ENCODE measurements around the gene CASD1. TPM values are rescaled to one million over a fixed set of nuclear protein-coding genes. Genes with fewer than 3 reads are reported as not detected.

The CASD1 gene
- total and polyA plus RNA-seq, 3 donors from 2014 or later: 20.5 to 47.4 (median 47.1) TPM

- intact Hi-C loops (cut with DNase I; ENCODE audit: low total_unique reads): no loop called here
- no peaks in the 10 kb centered on the region for H3K4me1 ChIP-seq
- no peaks in the 10 kb centered on the region for H3K36me3 ChIP-seq (ENCODE audit: low read depth, missing control alignments)
- no peaks in the 10 kb centered on the region for H3K9me3 ChIP-seq
- no peak overlapping the region for H3K27ac ChIP-seq
- TF ChIP-seq CTCF (IDR thresholded peaks at IDR 0.05): no peak
- TF ChIP-seq POLR2A (IDR thresholded peaks at IDR 0.05): no peak
- H3K4me3 ChIP-seq: no peak overlapping the region
- DNase-seq: no peak
- WGBS, 2 donors: 85 to 97% methylated on average over 2 of the region's 2 CpGs
- H3K27me3 ChIP-seq: no peaks in the 10 kb centered on the region
Measured at GRCh38 chr7:94483843-94484242, 25.8 kb upstream of the CASD1 start.

- DNase-seq: no peak
- Histone ChIP-seq H3K9me3 (no peaks in the 10 kb centered on the region), H3K27ac (no peak overlapping the region), H3K36me3 (ENCODE audit: low read depth, missing control alignments) (no peaks in the 10 kb centered on the region), H3K4me1 (no peaks in the 10 kb centered on the region), H3K27me3 (no peaks in the 10 kb centered on the region), H3K4me3 (no peak overlapping the region)
- intact Hi-C loops (cut with DNase I; ENCODE audit: low total_unique reads): no loop called here
- 92 to 93% methylated on average over 3 of the region's 3 CpGs for WGBS, 2 donors
- TF ChIP-seq POLR2A (IDR thresholded peaks at IDR 0.05): no peak
- no peak for TF ChIP-seq CTCF (IDR thresholded peaks at IDR 0.05)
Measured at GRCh38 chr7:94486216-94486615, 23.4 kb upstream of the CASD1 start.

GRCh38 chr7:94491410-94491809 lies 18.2 kb upstream of the CASD1 start:
- Histone ChIP-seq H3K36me3 (ENCODE audit: low read depth, missing control alignments) (no peaks in the 10 kb centered on the region), H3K4me1 (no peaks in the 10 kb centered on the region), H3K4me3 (no peak overlapping the region), H3K27me3 (no peaks in the 10 kb centered on the region), H3K27ac (no peak overlapping the region), H3K9me3 (no peaks in the 10 kb centered on the region)
- TF ChIP-seq POLR2A (IDR thresholded peaks at IDR 0.05): no peak
- no peak for TF ChIP-seq CTCF (IDR thresholded peaks at IDR 0.05)
- WGBS, 2 donors: 77 to 80% methylated on average over 3 of the region's 3 CpGs
- DNase-seq: no peak
- intact Hi-C loops (cut with DNase I; ENCODE audit: low total_unique reads): no loop called here

- intact Hi-C loops (cut with DNase I; ENCODE audit: low total_unique reads): no loop called here
- DNase-seq: no peak
- Histone ChIP-seq H3K4me3 (no peak overlapping the region), H3K27me3 (no peaks in the 10 kb centered on the region), H3K36me3 (ENCODE audit: low read depth, missing control alignments) (no peaks in the 10 kb centered on the region), H3K9me3 (no peaks in the 10 kb centered on the region), H3K27ac (no peak overlapping the region), H3K4me1 (no peaks in the 10 kb centered on the region)
- TF ChIP-seq CTCF (IDR thresholded peaks at IDR 0.05) (no peak), POLR2A (IDR thresholded peaks at IDR 0.05) (no peak)
- 87 to 92% methylated on average over 2 of the region's 2 CpGs for WGBS, 2 donors
Measured at GRCh38 chr7:94492601-94493000, 17.0 kb upstream of the CASD1 start.

GRCh38 chr7:94497874-94498670 lies 11.5 kb upstream of the CASD1 start:
- DNase-seq: no peak
- Histone ChIP-seq H3K36me3 (ENCODE audit: low read depth, missing control alignments) (no peaks in the 10 kb centered on the region), H3K27me3 (no peaks in the 10 kb centered on the region), H3K9me3 (no peaks in the 10 kb centered on the region), H3K4me1 (no peaks in the 10 kb centered on the region), H3K4me3 (no peak overlapping the region), H3K27ac (no peak overlapping the region)
- no peak for TF ChIP-seq CTCF (IDR thresholded peaks at IDR 0.05)
- no peak for TF ChIP-seq POLR2A (IDR thresholded peaks at IDR 0.05)
- WGBS, 2 donors: 80 to 81% methylated on average over 2 of the region's 2 CpGs
- intact Hi-C loops (cut with DNase I; ENCODE audit: low total_unique reads): no loop called here

Measured in testis (tissue), 3 donors.